Measurements from ENCODE around the gene RAB9A.

DNA sequence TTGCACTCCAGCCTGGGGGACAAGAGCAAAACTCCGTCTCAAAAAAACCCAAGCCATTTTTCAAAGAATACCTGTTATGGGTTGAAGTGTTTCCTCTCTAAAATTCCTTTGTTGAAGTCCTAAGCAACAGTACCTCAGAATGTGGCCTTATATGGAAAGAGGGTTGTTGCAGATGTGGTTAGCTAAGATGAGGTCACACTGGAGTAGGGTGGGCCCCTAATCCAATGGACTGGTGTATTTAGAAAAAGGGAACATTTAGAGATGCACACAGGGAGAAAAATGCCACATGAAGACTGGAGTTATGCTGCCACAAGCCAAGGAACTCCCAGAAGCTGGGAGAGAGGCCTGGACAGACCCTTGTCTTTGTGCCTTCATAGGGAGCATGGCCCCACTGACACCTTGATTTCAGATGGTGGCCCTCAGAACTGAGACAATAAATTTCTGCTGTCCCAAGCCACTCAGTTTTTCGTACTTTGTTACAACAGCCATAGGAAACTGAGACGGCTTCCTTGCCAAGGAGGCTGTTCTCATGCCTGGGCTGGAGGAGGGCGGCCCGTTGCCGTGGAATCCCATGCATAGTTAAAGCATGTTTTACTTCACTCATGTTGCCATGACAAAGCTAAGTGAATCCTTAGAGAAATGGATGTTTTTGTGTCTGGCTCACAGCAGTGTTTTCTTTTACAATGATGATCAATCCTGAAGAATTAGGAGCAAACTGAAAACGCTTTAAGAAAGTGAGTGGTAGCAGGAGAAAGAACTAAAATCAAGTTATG lies 29.0 kb downstream of the RAB9A start:
- TF ChIP-seq POLR2AphosphoS5 (IDR thresholded peaks at IDR 0.05; ENCODE audit: borderline replicate concordance, low read depth, low read length) (no peak), EZH2 (IDR thresholded peaks at IDR 0.05) (no peak)
